Measurements from ENCODE around the gene SERTAD4. TPM values are rescaled to one million over a fixed set of nuclear protein-coding genes. Genes with fewer than 3 reads are reported as not detected.
A peak's percentile ranks its signal among the peaks of the same experiment; 100 is the strongest.
"Not testable (repeated sequence)": the region's sequence is repeated elsewhere in the genome, so short reads cannot be mapped to it uniquely, and the experiment has no call there.

SERTAD4 gene
- total RNA-seq, 1 donor: 2.9 TPM

GRCh38 chr1:210264496-210265380, 32.1 kb downstream of the SERTAD4 start:
- H3K27ac ChIP-seq (ENCODE audit: low read depth, low read length): no peak overlapping the region
- peaks cover 52% of the 10 kb centered on the region for H3K4me1 ChIP-seq (ENCODE audit: insufficient read depth, low read length)
- H2AFZ ChIP-seq (ENCODE audit: low read length): no peak overlapping the region
- H3K79me2 ChIP-seq (ENCODE audit: insufficient read depth, low read length): no peaks in the 10 kb centered on the region
- H3K4me2 ChIP-seq (ENCODE audit: insufficient read depth, low read length): no peak overlapping the region
- no peak for DNase-seq (ENCODE audit: insufficient read length, low spot score, missing footprints)
- H4K20me1 ChIP-seq (ENCODE audit: insufficient read depth, low read length): no peaks in the 10 kb centered on the region
- H3K9me3 ChIP-seq (ENCODE audit: low read depth, low read length): no peaks in the 10 kb centered on the region
- no peaks in the 10 kb centered on the region for H3K36me3 ChIP-seq (ENCODE audit: insufficient read depth, low read length)
- peak; percentile 28 for TF ChIP-seq CTCF (IDR thresholded peaks at IDR 0.05; ENCODE audit: extremely low read depth, low read depth, low read length)
- no peak overlapping the region for H3K4me3 ChIP-seq (ENCODE audit: insufficient read depth, low read length)
- no peaks in the 10 kb centered on the region for H3K27me3 ChIP-seq (ENCODE audit: insufficient read depth, low read length)

- not testable (repeated sequence) for H3K36me3 ChIP-seq (ENCODE audit: insufficient read depth, low read length); H3K27me3 ChIP-seq (ENCODE audit: insufficient read depth, low read length); H3K79me2 ChIP-seq (ENCODE audit: insufficient read depth, low read length); H3K9me3 ChIP-seq (ENCODE audit: low read depth, low read length); H3K4me3 ChIP-seq (ENCODE audit: insufficient read depth, low read length); H3K27ac ChIP-seq (ENCODE audit: low read depth, low read length); DNase-seq (ENCODE audit: insufficient read length, low spot score, missing footprints); H3K4me2 ChIP-seq (ENCODE audit: insufficient read depth, low read length); H4K20me1 ChIP-seq (ENCODE audit: insufficient read depth, low read length); H2AFZ ChIP-seq (ENCODE audit: low read length)
- H3K4me1 ChIP-seq (ENCODE audit: insufficient read depth, low read length): peaks cover 45% of the 10 kb centered on the region
These were observed 32.9 kb downstream of the SERTAD4 start for GRCh38 chr1:210265392-210265955.

DNA sequence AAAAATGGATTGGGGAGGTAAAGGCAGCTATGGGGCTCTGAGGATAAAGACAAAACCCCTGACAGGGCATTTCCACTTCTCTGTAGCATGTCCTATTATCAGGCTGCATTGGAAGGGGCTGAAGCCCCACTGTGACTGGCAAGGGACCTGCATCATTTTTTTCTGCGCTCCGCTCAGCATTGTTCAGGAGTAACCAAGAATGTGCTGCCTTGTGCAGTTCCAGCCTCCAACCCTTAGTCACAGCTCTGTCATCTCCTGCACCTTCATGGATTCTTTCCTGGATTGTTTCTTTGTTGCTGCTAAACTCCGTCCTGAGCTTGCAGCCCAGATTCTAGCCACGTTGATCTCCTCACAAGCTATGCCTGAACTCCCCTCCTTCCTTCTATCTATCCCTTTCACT, 37.4 kb downstream of the SERTAD4 start:
- TF ChIP-seq CTCF (IDR thresholded peaks at IDR 0.05; ENCODE audit: extremely low read depth, low read depth, low read length): no peak
- H2AFZ ChIP-seq (ENCODE audit: low read length): no peak overlapping the region
- H3K36me3 ChIP-seq (ENCODE audit: insufficient read depth, low read length): no peaks in the 10 kb centered on the region
- H3K4me2 ChIP-seq (ENCODE audit: insufficient read depth, low read length): no peak overlapping the region
- H3K27ac ChIP-seq (ENCODE audit: low read depth, low read length): no peak overlapping the region
- H3K9me3 ChIP-seq (ENCODE audit: low read depth, low read length): no peaks in the 10 kb centered on the region
- no peaks in the 10 kb centered on the region for H3K79me2 ChIP-seq (ENCODE audit: insufficient read depth, low read length)
- H3K27me3 ChIP-seq (ENCODE audit: insufficient read depth, low read length): no peaks in the 10 kb centered on the region
- H3K4me1 ChIP-seq (ENCODE audit: insufficient read depth, low read length): peaks cover 10% of the 10 kb centered on the region
- H4K20me1 ChIP-seq (ENCODE audit: insufficient read depth, low read length): no peaks in the 10 kb centered on the region
- DNase-seq (ENCODE audit: insufficient read length, low spot score, missing footprints): no peak
- H3K4me3 ChIP-seq (ENCODE audit: insufficient read depth, low read length): no peak overlapping the region

GRCh38 chr1:210272666-210273065, 40.1 kb downstream of the SERTAD4 start:
- H3K36me3 ChIP-seq (ENCODE audit: insufficient read depth, low read length): no peaks in the 10 kb centered on the region

More at GRCh38 chr1:210272666-210273065, 40.1 kb downstream of the SERTAD4 start:
- DNase-seq (ENCODE audit: insufficient read length, low spot score, missing footprints): no peak
- Histone ChIP-seq H3K27ac (ENCODE audit: low read depth, low read length) (no peak overlapping the region), H3K9me3 (ENCODE audit: low read depth, low read length) (no peaks in the 10 kb centered on the region), H2AFZ (ENCODE audit: low read length) (no peak overlapping the region), H3K79me2 (ENCODE audit: insufficient read depth, low read length) (no peaks in the 10 kb centered on the region), H3K27me3 (ENCODE audit: insufficient read depth, low read length) (no peaks in the 10 kb centered on the region), H3K4me1 (ENCODE audit: insufficient read depth, low read length) (no peaks in the 10 kb centered on the region), H3K4me3 (ENCODE audit: insufficient read depth, low read length) (no peak overlapping the region), H3K4me2 (ENCODE audit: insufficient read depth, low read length) (no peak overlapping the region), H4K20me1 (ENCODE audit: insufficient read depth, low read length) (no peaks in the 10 kb centered on the region)
- TF ChIP-seq CTCF (IDR thresholded peaks at IDR 0.05; ENCODE audit: extremely low read depth, low read depth, low read length): no peak

Data from osteoblast (primary cell).